Measurements from ENCODE around the gene TOMM40. TPM values are rescaled to one million over a fixed set of nuclear protein-coding genes. Genes with fewer than 3 reads are reported as not detected.
A peak's percentile ranks its signal among the peaks of the same experiment; 100 is the strongest.
"Not testable (repeated sequence)": the region's sequence is repeated elsewhere in the genome, so short reads cannot be mapped to it uniquely, and the experiment has no call there.

The TOMM40 gene
- total RNA-seq, 1 donor from 2014 or later: 107 TPM

GRCh38 chr19:44912854-44913253 lies 21.8 kb downstream of the TOMM40 start:
- FAIRE-seq: no peak
- no peak overlapping the region for H2AFZ ChIP-seq (ENCODE audit: low read depth, low read length)

GRCh38 chr19:44913512-44914432 lies 22.7 kb downstream of the TOMM40 start:
- peak overlapping the region; percentile 41 for H3K27ac Mint-ChIP-seq (ENCODE audit: unreplicated experiment)
- not testable (repeated sequence) for DNase-seq (ENCODE audit: low read depth); H3K9me3 Mint-ChIP-seq (ENCODE audit: unreplicated experiment); H3K4me3 ChIP-seq (ENCODE audit: insufficient read depth, low read depth, low read length); H3K36me3 Mint-ChIP-seq (ENCODE audit: low read depth, unreplicated experiment); H3K36me3 ChIP-seq (ENCODE audit: insufficient read depth, low read length); H3K9me3 ChIP-seq (ENCODE audit: insufficient read depth, low read depth, low read length); H3K27ac ChIP-seq (ENCODE audit: low read depth, low read length); H4K20me1 ChIP-seq (ENCODE audit: insufficient read depth, low read length); H3K27me3 Mint-ChIP-seq (ENCODE audit: low read depth, unreplicated experiment); FAIRE-seq; H3K27me3 ChIP-seq (ENCODE audit: insufficient read depth, low read length); H3K4me1 Mint-ChIP-seq (ENCODE audit: low read depth, unreplicated experiment); H3K9ac ChIP-seq (ENCODE audit: low read length); H3K79me2 ChIP-seq (ENCODE audit: insufficient read depth, low read length); H2AFZ ChIP-seq (ENCODE audit: low read depth, low read length)
- H3K4me2 ChIP-seq (ENCODE audit: low read length): peak overlapping the region; percentile 93
- peaks cover 11% of the 10 kb centered on the region for H3K4me1 ChIP-seq (ENCODE audit: insufficient read depth, low read length)
- peak overlapping the region; percentile 90 for H3K4me3 Mint-ChIP-seq (ENCODE audit: unreplicated experiment)

More at GRCh38 chr19:44912854-44913253, 21.8 kb downstream of the TOMM40 start:
- no peaks in the 10 kb centered on the region for H3K27me3 ChIP-seq (ENCODE audit: insufficient read depth, low read length)
- H3K4me2 ChIP-seq (ENCODE audit: low read length): no peak overlapping the region
- no peak for DNase-seq (ENCODE audit: low read depth)
- H3K4me3 ChIP-seq (ENCODE audit: insufficient read depth, low read depth, low read length): no peak overlapping the region
- Mint-ChIP-seq H3K4me3 (ENCODE audit: unreplicated experiment) (peak overlapping the region; percentile 15), H3K27me3 (ENCODE audit: low read depth, unreplicated experiment) (peaks cover 8% of the 10 kb centered on the region), H3K27ac (ENCODE audit: unreplicated experiment) (no peak overlapping the region), H3K9me3 (ENCODE audit: unreplicated experiment) (no peaks in the 10 kb centered on the region), H3K4me1 (ENCODE audit: low read depth, unreplicated experiment) (peaks cover 7% of the 10 kb centered on the region), H3K36me3 (ENCODE audit: low read depth, unreplicated experiment) (no peaks in the 10 kb centered on the region)
- H3K9me3 ChIP-seq (ENCODE audit: insufficient read depth, low read depth, low read length): no peaks in the 10 kb centered on the region
- no peak overlapping the region for H3K27ac ChIP-seq (ENCODE audit: low read depth, low read length)
- H3K36me3 ChIP-seq (ENCODE audit: insufficient read depth, low read length): no peaks in the 10 kb centered on the region
- TF ChIP-seq CTCF (IDR thresholded peaks at IDR 0.05; ENCODE audit: insufficient read depth, low read depth, low read length) (no peak), EZH2 (IDR thresholded peaks at IDR 0.05; ENCODE audit: insufficient read depth, low read length) (no peak)
- H3K9ac ChIP-seq (ENCODE audit: low read length): no peak overlapping the region
- peaks cover 11% of the 10 kb centered on the region for H3K4me1 ChIP-seq (ENCODE audit: insufficient read depth, low read length)
- H4K20me1 ChIP-seq (ENCODE audit: insufficient read depth, low read length): no peaks in the 10 kb centered on the region
- no peaks in the 10 kb centered on the region for H3K79me2 ChIP-seq (ENCODE audit: insufficient read depth, low read length)

GRCh38 chr19:44914433-44915206 lies 23.6 kb downstream of the TOMM40 start, which contains the start of gene APOC1:
Gene APOC1 (plus strand): TSS chr19:44914608. CDS start chr19:44914892, 284 bp downstream.
- peak within 1 kb of the TSS; percentile 92 for H3K27ac Mint-ChIP-seq (ENCODE audit: unreplicated experiment)
- not testable (repeated sequence) for H3K27me3 ChIP-seq (ENCODE audit: insufficient read depth, low read length); H3K36me3 ChIP-seq (ENCODE audit: insufficient read depth, low read length); H3K9me3 ChIP-seq (ENCODE audit: insufficient read depth, low read depth, low read length); H3K9me3 Mint-ChIP-seq (ENCODE audit: unreplicated experiment); H3K36me3 Mint-ChIP-seq (ENCODE audit: low read depth, unreplicated experiment); H3K4me1 Mint-ChIP-seq (ENCODE audit: low read depth, unreplicated experiment); FAIRE-seq; H3K79me2 ChIP-seq (ENCODE audit: insufficient read depth, low read length); H3K27me3 Mint-ChIP-seq (ENCODE audit: low read depth, unreplicated experiment); H4K20me1 ChIP-seq (ENCODE audit: insufficient read depth, low read length)
- H3K4me2 ChIP-seq (ENCODE audit: low read length): peak within 1 kb of the TSS; percentile 93
- peak within 1 kb of the TSS; percentile 74 for H3K9ac ChIP-seq (ENCODE audit: low read length)
- peak; percentile 53 for DNase-seq (ENCODE audit: low read depth)
- H3K27ac ChIP-seq (ENCODE audit: low read depth, low read length): peak within 1 kb of the TSS; percentile 22
- peaks cover 11% of the 10 kb centered on the region for H3K4me1 ChIP-seq (ENCODE audit: insufficient read depth, low read length)
- H3K4me3 ChIP-seq (ENCODE audit: insufficient read depth, low read depth, low read length): peak within 1 kb of the TSS; percentile 60
- peak within 1 kb of the TSS; percentile 90 for H3K4me3 Mint-ChIP-seq (ENCODE audit: unreplicated experiment)
- H2AFZ ChIP-seq (ENCODE audit: low read depth, low read length): peak within 1 kb of the TSS; percentile 65

Measured in astrocyte (in vitro differentiated cells and primary cell).